Ramos (cell line): Measurements from ENCODE around the gene OXNAD1.
"Not testable (repeated sequence)": the region's sequence is repeated elsewhere in the genome, so short reads cannot be mapped to it uniquely, and the experiment has no call there.

Experiments used
- in situ Hi-C: fragments of 300-500 bp; cut with MboI; formaldehyde crosslinking; loops from one replicate; pipeline ENCODE4 v1.14.3; 2022; ENCODE audit warnings: low sequenced_read_pairs; ENCODE audit not compliant: unreplicated experiment

The OXNAD1 gene

GRCh38 chr3:16298891-16299290 is 33.9 kb downstream of the OXNAD1 start:
- in situ Hi-C loops = loop anchor here (25.0 kb wide), 2 partner anchors 888 to 1113 kb away; no protein-coding TSS in a partner anchor

GRCh38 chr3:16299746-16300145 is 34.7 kb downstream of the OXNAD1 start:
- in situ Hi-C loops = loop anchor here (25.0 kb wide), 2 partner anchors 888 to 1113 kb away; no protein-coding TSS in a partner anchor

GRCh38 chr3:16300307-16300706 is 35.3 kb downstream of the OXNAD1 start:
- in situ Hi-C loops = no loop called here

- in situ Hi-C loops = no loop called here
Measured at GRCh38 chr3:16300881-16301359, 35.9 kb downstream of the OXNAD1 start.

GRCh38 chr3:16301507-16301906 is 36.5 kb downstream of the OXNAD1 start:
- in situ Hi-C loops = no loop called here

- in situ Hi-C loops = no loop called here
Measured at GRCh38 chr3:16302082-16302631, 37.1 kb downstream of the OXNAD1 start.

GRCh38 chr3:16303037-16303575 is 38.1 kb downstream of the OXNAD1 start:
- in situ Hi-C loops = no loop called here

- in situ Hi-C loops = no loop called here
Measured at GRCh38 chr3:16304061-16305010, 39.3 kb downstream of the OXNAD1 start.

GRCh38 chr3:16305111-16305541 is 40.1 kb downstream of the OXNAD1 start:
- in situ Hi-C loops = no loop called here

GRCh38 chr3:16307832-16308531 is 43.0 kb downstream of the OXNAD1 start:
- in situ Hi-C loops = no loop called here

- in situ Hi-C loops = no loop called here
Measured at GRCh38 chr3:16308727-16309126, 43.7 kb downstream of the OXNAD1 start.

GRCh38 chr3:16309558-16309957 is 44.5 kb downstream of the OXNAD1 start:
- in situ Hi-C loops = no loop called here

GRCh38 chr3:16310486-16310885 is 45.5 kb downstream of the OXNAD1 start:
- in situ Hi-C loops = not testable (repeated sequence)

GRCh38 chr3:16311960-16312451 is 47.0 kb downstream of the OXNAD1 start:
- in situ Hi-C loops = no loop called here

- in situ Hi-C loops = no loop called here
Measured at GRCh38 chr3:16313886-16314645, 49.1 kb downstream of the OXNAD1 start.

GRCh38 chr3:16315623-16316022 is 50.6 kb downstream of the OXNAD1 start:
- in situ Hi-C loops = no loop called here

- in situ Hi-C loops = no loop called here
Measured at GRCh38 chr3:16316396-16316795, 51.4 kb downstream of the OXNAD1 start.

- in situ Hi-C loops = no loop called here
Measured at GRCh38 chr3:16316847-16317560, 52.0 kb downstream of the OXNAD1 start.

GRCh38 chr3:16317561-16317945 is 52.5 kb downstream of the OXNAD1 start:
- in situ Hi-C loops = no loop called here
